HepG2 (cell line): ENCODE data around the gene SEC11A. TPM values are rescaled to one million over a fixed set of nuclear protein-coding genes. Genes with fewer than 3 reads are reported as not detected.

ENCODE experiments used
- AFF4 ChIP-seq: sonication (generic); formaldehyde crosslinking; IDR thresholded peaks from 2 replicates; pipeline ENCODE4 v1.4.0; 2020; ENCODE audit warnings: missing genetic modification reagents
- HINFP ChIP-seq: sonication (generic); formaldehyde crosslinking; IDR thresholded peaks from 2 replicates; pipeline ENCODE4 v1.4.0; 2020; ENCODE audit warnings: low read depth, mild to moderate bottlenecking, missing genetic modification reagents
- HNF1B ChIP-seq: sonication (generic); formaldehyde crosslinking; IDR thresholded peaks from 2 replicates; pipeline ENCODE4 v1.5.1; 2020; ENCODE audit warnings: mild to moderate bottlenecking, moderate library complexity, missing genetic modification reagents
- KAT7 ChIP-seq: IDR thresholded peaks from 2 replicates; pipeline ENCODE4 v1.6.1; 2018; ENCODE audit warnings: borderline replicate concordance, missing compliant biosample characterization
- KDM5B ChIP-seq: sonication (generic); formaldehyde crosslinking; IDR thresholded peaks from 2 replicates; pipeline ENCODE4 v1.4.0; 2020; ENCODE audit warnings: missing genetic modification reagents, mild to moderate bottlenecking, borderline replicate concordance
- LRRFIP1 ChIP-seq: sonication (generic); formaldehyde crosslinking; conservative IDR thresholded peaks from 2 replicates; pipeline ENCODE4 v1.4.0; 2020; ENCODE audit warnings: missing genetic modification reagents
- NRL ChIP-seq: sonication (generic); formaldehyde crosslinking; IDR thresholded peaks from 2 replicates; pipeline ENCODE4 v1.5.0; 2020; ENCODE audit warnings: missing genetic modification reagents, mild to moderate bottlenecking, moderate library complexity, borderline replicate concordance
- TAF15 ChIP-seq: fragments of 200-400 bp; formaldehyde crosslinking; IDR thresholded peaks from one replicate; pipeline ENCODE4 v1.6.1; 2018; ENCODE audit warnings: mild to moderate bottlenecking, low read depth, low read length; ENCODE audit not compliant: poor library complexity, severe bottlenecking
- THAP11 ChIP-seq: IDR thresholded peaks from 2 replicates; pipeline ENCODE4 v1.6.1; 2016; ENCODE audit warnings: missing biosample characterization, missing genetic modification reagents
- ZNF232 ChIP-seq: sonication (generic); formaldehyde crosslinking; IDR thresholded peaks from 2 replicates; pipeline ENCODE4 v1.4.0; 2020; ENCODE audit warnings: missing genetic modification reagents, borderline replicate concordance
- ZNF609 ChIP-seq: sonication (generic); formaldehyde crosslinking; IDR thresholded peaks from 2 replicates; pipeline ENCODE4 v1.4.0; 2020; ENCODE audit warnings: mild to moderate bottlenecking, missing genetic modification reagents, borderline replicate concordance
- ZNF761 ChIP-seq: sonication (generic); formaldehyde crosslinking; conservative IDR thresholded peaks from 2 replicates; pipeline ENCODE4 v1.4.0; 2020; ENCODE audit warnings: mild to moderate bottlenecking, missing genetic modification reagents
- polyA plus RNA-seq, 8 experiments: library from polyadenylated mRNA; depleted of rRNA in 3 of 8; stranded (reverse) in 7 of 8; unstranded in 1 of 8; fragments of >200 nt; fragmentation: Illumina TruSeq in 4 of 8; extraction: Trizol in 4 of 8; gene quantifications; 2 replicates each; pipeline versions ENCODE4 v1.2.1 to v1.2.3, GENCODE V29; 2011 to 2016; ENCODE audit warnings: low read depth in 4 of 8, missing spikeins in 1 of 8, mixed read lengths in 1 of 8; ENCODE audit not compliant: insufficient read depth in 1 of 8
- total RNA-seq, 5 experiments: library from RNA; depleted of rRNA; stranded (reverse); fragments of >200 nt; fragmentation: Illumina TruSeq; extraction: Trizol; gene quantifications; 2 replicates each; pipeline ENCODE4 v1.2.3, GENCODE V29; 2016; ENCODE audit warnings: low read depth in 1 of 5

The SEC11A gene
- total and polyA plus RNA-seq, 2 of the 13 experiments (the other 11 are each of a cell fraction or from before 2014, with no cell fraction given) = 141 to 230 TPM

GRCh38 chr15:84747416-84748273, 31.7 kb upstream of the SEC11A start (continued):
- TF ChIP-seq AFF4 (CRISPR knock-in tag) = no peak
- no peak for TF ChIP-seq TAF15
- TF ChIP-seq HNF1B (CRISPR knock-in tag) = no peak
- peak; percentile 26; the same call in 1 of the 2 replicates for TF ChIP-seq KAT7 (CRISPR knock-in tag)
- TF ChIP-seq LRRFIP1 = no peak
- TF ChIP-seq NRL = peak; percentile 66; the same call in 1 of the 2 replicates
- peak; percentile 67 for TF ChIP-seq KDM5B
- TF ChIP-seq THAP11 = no peak
- peak; percentile 85 for TF ChIP-seq ZNF761 (CRISPR knock-in tag)
- peak; percentile 59; the same call in 1 of the 2 replicates for TF ChIP-seq ZNF232 (CRISPR knock-in tag)
- peak; percentile 38; the same call in 1 of the 2 replicates for TF ChIP-seq ZNF609 (CRISPR knock-in tag)
- TF ChIP-seq HINFP (CRISPR knock-in tag) = 0 out of 2 replicates have a peak, but pooled peaks have one; percentile 38
